GM19468 (cell line): ENCODE measurements around the gene CCDC192.
A peak's percentile ranks its signal among the peaks of the same experiment; 100 is the strongest.
"Not testable (repeated sequence)": the region's sequence is repeated elsewhere in the genome, so short reads cannot be mapped to it uniquely, and the experiment has no call there.

ENCODE experiments used
- ATAC-seq: cut with Tn5 transposase; IDR thresholded peaks from one replicate; pipeline ENCODE4 v1.9.1; 2021; ENCODE audit warnings: mild to moderate bottlenecking, moderate library complexity, moderate number of reproducible peaks; ENCODE audit not compliant: unreplicated experiment; ENCODE audit errors: extremely low read depth

Gene CCDC192

GRCh38 chr5:127757576-127757975, 54.4 kb downstream of the CCDC192 start:
- ATAC-seq = no peak

DNA sequence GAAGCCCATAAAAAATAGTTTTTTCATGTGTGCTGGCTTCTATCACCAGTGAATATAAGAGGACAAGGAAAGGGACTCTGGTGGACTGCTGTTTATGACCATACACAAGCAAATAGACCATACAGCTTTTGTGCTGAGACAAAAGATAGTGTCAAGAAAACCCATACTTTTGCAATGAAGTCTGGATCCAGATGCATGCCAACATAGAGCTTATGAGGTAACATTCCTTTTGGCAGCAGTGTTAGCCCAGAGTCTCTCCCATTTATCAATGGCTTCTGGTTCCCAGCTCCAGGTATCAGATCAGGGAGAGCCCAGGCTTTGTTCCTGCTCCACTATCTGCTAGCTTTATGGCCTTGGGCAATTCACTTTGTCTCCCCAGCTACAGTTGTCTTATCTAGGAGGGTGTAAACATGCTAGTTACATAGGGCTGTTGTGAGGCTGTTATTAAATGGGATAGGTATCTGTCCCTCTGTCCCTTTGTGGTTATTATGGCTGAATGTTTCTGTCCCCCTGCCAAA, 55.6 kb downstream of the CCDC192 start:
- ATAC-seq = no peak

DNA sequence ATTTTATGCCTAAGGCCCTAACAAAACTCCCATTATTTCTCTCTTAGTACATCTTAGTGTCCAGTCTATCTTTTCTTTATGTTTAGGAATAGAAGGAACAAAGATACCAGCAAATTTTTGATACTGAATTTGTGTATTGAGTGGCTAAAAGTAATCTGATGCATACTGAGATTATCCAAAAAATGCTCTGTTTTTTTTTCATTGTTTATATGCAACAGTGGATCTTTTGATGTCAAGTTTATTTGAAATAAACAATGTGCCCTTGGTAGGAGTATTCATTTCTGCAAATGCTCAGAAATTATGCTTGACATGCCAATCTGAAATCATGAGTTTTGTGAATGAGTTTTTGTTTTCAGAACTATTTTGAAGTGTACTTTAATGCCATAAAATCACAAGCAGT, 58.7 kb downstream of the CCDC192 start:
- ATAC-seq = no peak

DNA sequence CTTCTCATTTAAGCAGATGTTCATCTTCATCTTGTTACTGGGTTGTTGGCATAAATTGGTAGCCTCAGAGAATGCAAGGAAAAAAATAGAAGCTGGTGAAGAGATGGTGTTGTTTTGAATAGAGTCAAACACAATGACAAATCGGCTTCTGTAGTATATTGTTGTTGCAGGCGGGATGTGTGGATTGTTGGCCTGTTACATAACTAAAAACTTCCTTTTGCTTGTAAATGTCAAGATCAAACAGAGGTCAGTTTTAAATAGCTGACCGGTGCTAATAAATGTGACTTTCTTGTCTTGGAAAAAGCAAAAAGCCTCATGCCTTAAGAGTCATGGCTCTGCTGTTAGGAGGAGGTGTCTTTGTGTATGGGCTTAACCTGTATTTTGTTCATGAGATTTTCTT, 59.2 kb downstream of the CCDC192 start:
- no peak for ATAC-seq

- no peak for ATAC-seq
Observed at GRCh38 chr5:127766676-127767335, 63.6 kb downstream of the CCDC192 start.

GRCh38 chr5:127769386-127769785, 66.2 kb downstream of the CCDC192 start:
- no peak for ATAC-seq

GRCh38 chr5:127770272-127770671, 67.1 kb downstream of the CCDC192 start:
- ATAC-seq = no peak

GRCh38 chr5:127772531-127772930, 69.3 kb downstream of the CCDC192 start:
- ATAC-seq = no peak

- no peak for ATAC-seq
Observed at GRCh38 chr5:127774221-127774620, 71.0 kb downstream of the CCDC192 start.

GRCh38 chr5:127776477-127776876, 73.3 kb downstream of the CCDC192 start:
- no peak for ATAC-seq

GRCh38 chr5:127777957-127778356, 74.8 kb downstream of the CCDC192 start:
- no peak for ATAC-seq

- ATAC-seq = not testable (repeated sequence)
Observed at GRCh38 chr5:127782450-127782849, 79.3 kb downstream of the CCDC192 start.

DNA sequence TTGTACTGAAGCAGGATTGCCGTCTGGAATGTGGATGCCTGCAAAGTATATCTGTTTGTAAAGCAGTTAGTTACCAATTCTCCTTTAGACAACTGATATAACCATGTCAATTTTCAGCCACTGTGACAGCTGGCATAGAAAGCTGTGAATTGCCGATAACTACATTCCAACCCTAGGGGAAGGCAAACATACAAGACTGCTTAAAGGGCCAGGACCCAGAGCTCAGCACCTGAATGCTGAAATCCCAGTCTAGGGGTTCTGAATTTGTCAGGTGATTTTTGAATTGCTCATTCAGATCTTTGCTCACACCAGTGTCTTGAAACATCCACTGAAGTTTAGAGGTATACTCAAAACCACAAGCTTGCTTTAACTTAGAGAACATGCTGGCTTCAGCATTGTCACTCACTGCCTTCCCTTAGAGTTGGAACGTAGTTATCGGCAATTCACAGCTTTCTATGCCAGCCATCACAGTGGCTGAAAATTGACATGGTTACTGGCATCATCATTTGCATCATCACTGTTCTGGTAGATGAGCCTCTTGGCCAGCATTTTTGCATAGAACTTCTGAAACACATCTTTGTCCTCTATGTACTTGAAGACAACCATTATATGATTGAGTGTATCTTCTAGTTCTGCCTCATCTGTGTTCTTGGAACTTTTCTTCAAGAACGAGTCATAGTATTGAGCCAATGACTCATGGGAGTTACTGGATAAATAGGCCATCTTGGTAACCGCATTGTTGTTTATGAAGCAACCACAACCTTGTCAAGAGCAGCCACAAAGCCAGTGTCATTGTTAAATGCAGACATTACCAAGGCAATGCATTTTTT, 82.1 kb downstream of the CCDC192 start:
- ATAC-seq = peak; percentile 57

DNA sequence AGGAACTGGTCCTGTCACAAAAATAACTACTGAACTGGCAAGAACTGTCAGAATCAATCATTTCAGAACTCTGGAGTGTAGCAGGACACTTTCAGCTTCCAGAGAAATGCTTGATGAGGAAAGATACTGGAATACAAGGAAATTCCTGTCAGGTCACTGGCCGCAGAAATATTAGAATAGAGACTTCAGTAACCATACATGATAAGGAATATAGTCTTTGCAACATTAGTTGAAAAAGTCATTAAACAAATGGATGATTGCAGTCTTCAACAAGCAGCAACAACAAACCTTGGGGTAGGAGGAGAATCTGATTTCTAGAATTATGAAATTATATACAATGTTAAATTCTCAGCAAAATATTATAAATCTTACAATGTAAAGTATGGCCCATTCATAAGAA, 88.2 kb downstream of the CCDC192 start:
- ATAC-seq = no peak

GRCh38 chr5:127791908-127792307, 88.7 kb downstream of the CCDC192 start:
- ATAC-seq = not testable (repeated sequence)

GRCh38 chr5:127793052-127793451, 89.9 kb downstream of the CCDC192 start:
- no peak for ATAC-seq

DNA sequence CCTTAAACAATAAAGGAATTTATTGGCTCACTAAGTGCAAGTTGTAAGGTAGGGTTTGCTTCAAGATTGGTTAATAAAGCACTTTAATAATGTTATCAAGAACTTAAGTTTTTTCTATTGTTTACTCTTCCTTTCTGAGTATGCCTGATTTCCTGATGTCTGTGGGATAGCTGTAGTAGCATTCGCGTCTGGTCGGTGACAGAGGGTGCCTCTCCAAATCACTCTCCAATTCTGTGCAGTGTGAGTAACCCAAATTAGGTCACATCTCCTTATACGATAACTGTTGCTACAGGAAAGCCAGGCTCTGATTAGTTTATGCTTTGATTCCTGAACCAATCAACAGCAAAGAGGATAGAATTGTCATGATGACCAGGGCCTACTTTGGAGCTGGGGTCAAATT, 90.7 kb downstream of the CCDC192 start:
- no peak for ATAC-seq

GRCh38 chr5:127796211-127796610, 93.0 kb downstream of the CCDC192 start:
- ATAC-seq = no peak

DNA sequence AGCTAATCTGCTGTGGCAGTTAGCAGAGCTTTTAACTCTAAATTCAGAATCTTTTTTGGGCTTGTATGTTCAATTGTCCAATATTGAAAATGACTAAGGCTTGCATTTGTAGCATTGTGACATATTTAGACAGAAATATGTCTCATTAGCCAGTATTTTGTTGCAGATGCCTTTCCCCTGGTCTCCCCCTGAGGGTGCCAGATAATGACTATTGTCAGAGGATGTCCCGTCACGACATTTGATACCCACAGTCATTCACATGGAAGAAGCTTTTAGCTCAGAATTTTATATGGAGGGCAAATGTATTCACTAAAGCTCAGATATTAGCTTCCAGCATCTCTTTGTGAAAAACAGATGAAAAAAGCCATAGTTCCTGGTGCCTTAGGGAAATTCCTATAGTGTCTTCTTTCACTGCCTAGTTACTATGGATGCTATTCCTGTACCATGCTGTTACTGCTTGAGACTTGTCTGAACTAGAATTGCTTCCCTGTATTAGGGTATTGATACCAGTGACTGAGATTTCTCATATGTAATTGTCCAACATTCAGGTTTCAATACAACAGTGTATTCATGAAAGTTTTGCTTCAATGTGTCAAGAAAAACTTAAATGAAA, 96.2 kb downstream of the CCDC192 start:
- ATAC-seq = no peak

GRCh38 chr5:127801751-127802476, 98.7 kb downstream of the CCDC192 start:
- no peak for ATAC-seq
